Heart left ventricle (tissue), 16 donors: ENCODE data around the gene BCAS1. TPM values are rescaled to one million over a fixed set of nuclear protein-coding genes. Genes with fewer than 3 reads are reported as not detected.

ENCODE experiments used
- ATAC-seq, 4 donors: fragments of 200-7000 bp; cut with Tn5 transposase; one replicate each; pipeline ENCODE4 v1.9.1; 2020 to 2022; ENCODE audit warnings: moderate library complexity in 4 of 4, mild to moderate bottlenecking in 3 of 4, moderate number of reproducible peaks in 1 of 4
- DNase-seq, 5 donors: peaks; one replicate each; pipeline ENCODE4 v3.0.0-alpha.2; 2020
- H3K27ac ChIP-seq, 12 donors: fragments of 200-600 bp; sonication (generic) in 4 of 12; one replicate each; pipeline versions ENCODE4 v1.5.0 to v1.8.0; 2016 to 2022; ENCODE audit warnings: mild to moderate bottlenecking in 2 of 12
- H3K27me3 ChIP-seq, 9 donors: fragments of 200-600 bp; sonication (generic) in 2 of 9; one replicate each; pipeline versions ENCODE4 v1.5.1 to v1.8.0; 2016 to 2022; ENCODE audit warnings: mild to moderate bottlenecking in 3 of 9
- H3K36me3 ChIP-seq, 9 donors: fragments of 200-600 bp; sonication (generic) in 2 of 9; one replicate each; pipeline versions ENCODE4 v1.5.0 to v1.8.0; 2018 to 2022; ENCODE audit warnings: mild to moderate bottlenecking in 2 of 9
- H3K4me1 ChIP-seq, 12 donors: fragments of 200-600 bp; sonication (generic) in 4 of 12; one replicate each; pipeline versions ENCODE4 v1.5.0 to v1.8.0; 2016 to 2022; ENCODE audit warnings: mild to moderate bottlenecking in 3 of 12
- H3K4me3 ChIP-seq, 12 donors: fragments of 200-600 bp; sonication (generic) in 4 of 12; one replicate each; pipeline versions ENCODE4 v1.5.0 to v1.8.0; 2017 to 2022; ENCODE audit warnings: mild to moderate bottlenecking in 9 of 12, moderate library complexity in 4 of 12
- H3K9me3 ChIP-seq, 12 donors: fragments of 200-600 bp; sonication (generic) in 4 of 12; one replicate each; pipeline versions ENCODE4 v1.5.0 to v1.8.0; 2016 to 2022; ENCODE audit warnings: mild to moderate bottlenecking in 1 of 12
- POLR2A ChIP-seq, 2 donors: fragments of 450-650 bp; IDR thresholded peaks; one replicate each; pipeline ENCODE4 v1.6.1; 2017; ENCODE audit warnings: antibody characterized with exemption in 2 of 2, mild to moderate bottlenecking in 2 of 2, moderate library complexity in 2 of 2
- WGBS, 4 donors: extraction: QIAGEN DNeasy Blood & Tissue Kit in 2 of 4; methylation state at CpG; one replicate each; pipeline versions ENCODE4 v1.1.5 to v1.1.7; 2013 to 2018; 5-methylcytosine and 5-hydroxymethylcytosine counted together
- intact Hi-C, 10 donors: fragments of 100-400 bp; cut with DNase I; formaldehyde crosslinking; loops; one replicate each; pipeline versions ENCODE4 v1.11.1 to v1.14.2; 2022
- polyA plus RNA-seq, 2 donors: library from polyadenylated mRNA; stranded (reverse); fragments of 200-250 nt; gene quantifications; one replicate each; pipeline ENCODE4 v1.2.3, GENCODE V29; 2013
- total RNA-seq, 9 donors: library from RNA; depleted of rRNA in 2 of 9; stranded (reverse); fragments of >200 nt in 2 of 9; fragmentation: NEBNext Ultra II Directional in 3 of 9; extraction: Animal tissue kit (Norgen Biotek cat#: 25700) in 3 of 9; gene quantifications; one replicate each; pipeline versions ENCODE4 v1.1.0 to v1.2.4, GENCODE V29; 2016 to 2023
- TF ChIP-seq, protein P1 (sequence below), 12 donors: fragments of 200-600 bp; sonication (generic) in 4 of 12; IDR thresholded peaks; one replicate each; pipeline versions ENCODE4 v1.5.0 to v1.8.0; 2018 to 2022; ENCODE audit warnings: antibody characterized with exemption in 12 of 12, mild to moderate bottlenecking in 5 of 12
- donor health status: ischemic (EF 13 %, LVEDD 7.1; RV severe dilation, severe dysfunction).
- donor health status: healthy with polysubstance abuse.
- donor health status: DM: no; HTN: yes; CAD: no.
- donor health status: DM: no; HTN: no; CAD: no.
- donor health status: ischemic (EF 25% LVEDD 6.9; RV normal size, moderate dysfunction).
- donor health status: ischemic (EF 25% LVEDD 5.7; RV mildly dilated, moderate dysfunction).
- donor health status: healthy.
- donor health status: DM: yes; HTN: yes; CAD: no.
- donor health status: ischemic (EF 35%, LVEDD 5.7; RV mildly dilated, moderate dysfunction).
- donor health status: nonischemic (EF 11% LVEDD 7.7; RV severe dilation, severe dysfunction).
- donor health status: DM: yes; HTN: yes; CAD: no.
- donor health status: PGD.
- donor health status: ischemic (EF 29% LVEDD 5.4; RV normal size, mild dysfunction).
- donor health status: nonischemic (EF 23%, LVEDD 6.1; RV moderate dilation, normal function).

The BCAS1 gene
- total and polyA plus RNA-seq, 11 donors: not detected

DNA sequence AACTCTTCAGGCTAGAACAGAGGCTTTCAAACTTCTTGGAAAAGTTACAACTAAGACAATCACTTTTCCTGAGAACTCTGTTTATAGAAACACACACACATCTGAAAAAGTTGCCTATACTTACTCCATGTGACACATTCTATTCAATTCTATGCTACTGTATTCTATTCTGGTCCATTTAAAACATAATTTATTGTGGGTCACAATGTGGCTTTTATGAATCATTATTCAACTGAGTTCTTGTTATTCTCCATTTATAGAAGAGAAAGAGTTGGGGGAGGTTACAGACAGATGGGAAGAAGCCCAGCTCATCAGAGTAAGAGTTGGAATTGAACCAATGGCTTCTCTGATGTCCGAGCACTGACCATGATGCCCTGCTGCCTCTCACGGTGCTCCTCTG lies 21.6 kb upstream of the BCAS1 start:
- intact Hi-C loops: no loop called here

DNA sequence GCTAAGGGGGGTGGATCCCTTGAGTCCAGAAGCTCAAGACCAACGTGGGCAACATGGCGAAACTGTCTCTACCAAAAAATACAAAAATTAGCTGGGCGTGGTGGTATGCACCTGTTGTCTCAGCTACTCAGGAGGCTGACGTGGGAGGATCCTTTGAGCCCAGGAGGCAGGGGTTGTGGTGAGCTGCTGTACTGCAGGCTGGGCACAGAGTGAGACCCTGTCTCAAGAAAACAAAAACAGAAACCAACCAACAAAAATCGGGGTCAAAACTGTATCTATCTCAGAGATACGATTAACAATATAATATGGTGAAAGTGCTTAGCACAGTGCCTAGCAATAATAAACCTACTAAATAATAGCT lies 20.7 kb upstream of the BCAS1 start:
- no peak for TF ChIP-seq POLR2A (IDR thresholded peaks at IDR 0.05)
- TF ChIP-seq, protein P1, sequence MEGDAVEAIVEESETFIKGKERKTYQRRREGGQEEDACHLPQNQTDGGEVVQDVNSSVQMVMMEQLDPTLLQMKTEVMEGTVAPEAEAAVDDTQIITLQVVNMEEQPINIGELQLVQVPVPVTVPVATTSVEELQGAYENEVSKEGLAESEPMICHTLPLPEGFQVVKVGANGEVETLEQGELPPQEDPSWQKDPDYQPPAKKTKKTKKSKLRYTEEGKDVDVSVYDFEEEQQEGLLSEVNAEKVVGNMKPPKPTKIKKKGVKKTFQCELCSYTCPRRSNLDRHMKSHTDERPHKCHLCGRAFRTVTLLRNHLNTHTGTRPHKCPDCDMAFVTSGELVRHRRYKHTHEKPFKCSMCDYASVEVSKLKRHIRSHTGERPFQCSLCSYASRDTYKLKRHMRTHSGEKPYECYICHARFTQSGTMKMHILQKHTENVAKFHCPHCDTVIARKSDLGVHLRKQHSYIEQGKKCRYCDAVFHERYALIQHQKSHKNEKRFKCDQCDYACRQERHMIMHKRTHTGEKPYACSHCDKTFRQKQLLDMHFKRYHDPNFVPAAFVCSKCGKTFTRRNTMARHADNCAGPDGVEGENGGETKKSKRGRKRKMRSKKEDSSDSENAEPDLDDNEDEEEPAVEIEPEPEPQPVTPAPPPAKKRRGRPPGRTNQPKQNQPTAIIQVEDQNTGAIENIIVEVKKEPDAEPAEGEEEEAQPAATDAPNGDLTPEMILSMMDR (IDR thresholded peaks at IDR 0.05): no peak
- H3K27me3 ChIP-seq: peaks cover 0 to 20% (median 4%) of the 10 kb centered on the region in 9 donors
- H3K9me3 ChIP-seq: no peaks in the 10 kb centered on the region
- WGBS, 4 donors: 81 to 86% (median 83%) methylated on average over 6 of the region's 6 CpGs
- no peaks in the 10 kb centered on the region for H3K4me1 ChIP-seq
- H3K27ac ChIP-seq: no peak overlapping the region
- intact Hi-C loops: no loop called here
- no peaks in the 10 kb centered on the region for H3K36me3 ChIP-seq
- no peak overlapping the region for H3K4me3 ChIP-seq
- ATAC-seq: no peak
- no peak for DNase-seq

More for the DNA sequence above, 21.6 kb upstream of the BCAS1 start:
- 58 to 71% (median 67%) methylated on average over 2 of the region's 2 CpGs for WGBS, 4 donors
- no peak overlapping the region for H3K4me3 ChIP-seq
- no peaks in the 10 kb centered on the region for H3K9me3 ChIP-seq
- H3K4me1 ChIP-seq: no peaks in the 10 kb centered on the region
- DNase-seq (no peak), ATAC-seq (no peak)
- no peak overlapping the region for H3K27ac ChIP-seq
- H3K27me3 ChIP-seq: peaks cover 0 to 24% (median 4%) of the 10 kb centered on the region in 9 donors
- H3K36me3 ChIP-seq: no peaks in the 10 kb centered on the region
- no peak for TF ChIP-seq POLR2A (IDR thresholded peaks at IDR 0.05)
- TF ChIP-seq, protein P1 (IDR thresholded peaks at IDR 0.05): no peak

DNA sequence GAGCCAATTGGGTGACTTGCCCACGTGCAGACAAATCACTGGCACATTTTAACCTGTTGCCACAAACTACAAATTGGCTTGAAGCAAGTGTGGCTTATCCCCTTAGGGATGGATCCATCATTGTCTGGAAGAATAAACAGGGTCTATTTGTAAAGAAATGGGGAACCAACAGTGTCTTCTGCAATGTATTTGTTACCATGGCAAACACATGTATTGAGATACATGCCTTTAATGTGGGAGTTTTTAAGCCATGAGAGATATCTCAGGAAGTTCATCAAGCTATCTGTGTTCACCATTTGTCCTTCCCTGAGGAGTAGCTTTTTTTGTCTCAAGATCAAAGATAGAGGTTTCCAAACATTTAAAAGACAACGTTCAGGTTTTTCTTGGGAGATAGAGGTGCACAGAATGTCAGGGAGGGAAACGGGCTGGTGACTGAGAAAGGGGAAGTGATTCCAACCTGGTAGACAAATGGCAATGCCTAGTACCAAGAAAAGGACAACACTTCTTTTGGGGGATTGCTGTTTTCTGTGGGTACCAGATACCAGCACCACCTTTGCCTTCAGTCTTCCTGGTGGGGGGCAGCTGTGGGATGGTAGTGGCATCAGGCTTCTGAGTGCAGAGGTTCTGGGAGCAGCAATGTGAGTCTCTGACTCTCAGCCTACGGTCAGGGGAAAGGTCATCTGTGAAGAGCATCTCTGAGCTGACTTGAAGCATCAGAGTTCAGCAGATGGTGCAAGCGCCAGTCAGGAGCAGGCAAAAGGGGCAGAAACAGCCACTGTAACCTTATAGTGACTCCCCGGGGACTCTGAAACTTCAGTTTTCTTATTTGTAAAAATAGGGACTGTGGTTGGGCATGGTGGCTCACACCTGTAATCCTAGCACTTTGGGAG lies 20.1 kb upstream of the BCAS1 start:
- no peak for TF ChIP-seq POLR2A (IDR thresholded peaks at IDR 0.05)
- TF ChIP-seq, protein P1 (IDR thresholded peaks at IDR 0.05): no peak
- ATAC-seq (no peak), DNase-seq (no peak)
- H3K4me3 ChIP-seq: no peak overlapping the region
- no peaks in the 10 kb centered on the region for H3K4me1 ChIP-seq
- H3K27ac ChIP-seq: no peak overlapping the region
- H3K9me3 ChIP-seq: no peaks in the 10 kb centered on the region
- 50 to 63% (median 59%) methylated on average over 5 to 6 of the region's 6 CpGs for WGBS, 4 donors
- intact Hi-C loops: no loop called here
- H3K36me3 ChIP-seq: no peaks in the 10 kb centered on the region
- H3K27me3 ChIP-seq: peaks cover 0 to 14% (median 2%) of the 10 kb centered on the region in 9 donors

DNA sequence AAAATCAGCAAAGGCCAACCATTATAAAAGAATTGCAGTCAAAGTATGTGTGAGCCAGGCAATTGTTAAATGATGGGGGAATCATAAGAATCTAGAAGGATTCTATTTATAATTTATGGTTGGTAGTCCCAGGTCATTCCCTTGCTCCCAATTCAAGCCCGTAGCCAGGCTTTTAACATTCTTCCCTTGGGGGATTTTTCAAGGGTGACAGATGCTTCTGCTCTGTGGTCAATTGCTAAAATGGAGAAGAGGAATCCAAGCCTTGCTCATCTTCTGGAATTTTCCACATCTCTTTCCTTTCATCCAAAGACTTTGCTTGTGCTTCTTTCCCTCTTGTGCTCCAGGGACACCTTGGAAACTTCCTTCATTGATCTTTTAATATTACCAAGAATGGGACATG lies 18.0 kb upstream of the BCAS1 start:
- ATAC-seq: no peak
- intact Hi-C loops: no loop called here
- H3K4me3 ChIP-seq: no peak overlapping the region
- 49 to 58% (median 53%) methylated on average over 1 of the region's 1 CpG for WGBS, 4 donors
- TF ChIP-seq, protein P1 (IDR thresholded peaks at IDR 0.05): no peak
- no peak for TF ChIP-seq POLR2A (IDR thresholded peaks at IDR 0.05)
- no peaks in the 10 kb centered on the region for H3K4me1 ChIP-seq
- DNase-seq: no peak
- H3K9me3 ChIP-seq: no peaks in the 10 kb centered on the region
- H3K36me3 ChIP-seq: no peaks in the 10 kb centered on the region
- H3K27me3 ChIP-seq: peaks cover 0 to 7% (median 0%) of the 10 kb centered on the region in 9 donors
- H3K27ac ChIP-seq: no peak overlapping the region
